GM19467 (cell line): Measurements from ENCODE around the gene UBAC1.
"Not testable (repeated sequence)": the region's sequence is repeated elsewhere in the genome, so short reads cannot be mapped to it uniquely, and the experiment has no call there.

ENCODE experiments used
- ATAC-seq: cut with Tn5 transposase; IDR thresholded peaks from one replicate; pipeline ENCODE4 v1.9.1; 2021; ENCODE audit warnings: mild to moderate bottlenecking, moderate library complexity; ENCODE audit not compliant: unreplicated experiment

Gene UBAC1

GRCh38 chr9:135924628-135925338, 36.4 kb downstream of the UBAC1 start:
- ATAC-seq: no peak

- ATAC-seq: no peak
These were observed 37.7 kb downstream of the UBAC1 start for GRCh38 chr9:135923508-135923907.

DNA sequence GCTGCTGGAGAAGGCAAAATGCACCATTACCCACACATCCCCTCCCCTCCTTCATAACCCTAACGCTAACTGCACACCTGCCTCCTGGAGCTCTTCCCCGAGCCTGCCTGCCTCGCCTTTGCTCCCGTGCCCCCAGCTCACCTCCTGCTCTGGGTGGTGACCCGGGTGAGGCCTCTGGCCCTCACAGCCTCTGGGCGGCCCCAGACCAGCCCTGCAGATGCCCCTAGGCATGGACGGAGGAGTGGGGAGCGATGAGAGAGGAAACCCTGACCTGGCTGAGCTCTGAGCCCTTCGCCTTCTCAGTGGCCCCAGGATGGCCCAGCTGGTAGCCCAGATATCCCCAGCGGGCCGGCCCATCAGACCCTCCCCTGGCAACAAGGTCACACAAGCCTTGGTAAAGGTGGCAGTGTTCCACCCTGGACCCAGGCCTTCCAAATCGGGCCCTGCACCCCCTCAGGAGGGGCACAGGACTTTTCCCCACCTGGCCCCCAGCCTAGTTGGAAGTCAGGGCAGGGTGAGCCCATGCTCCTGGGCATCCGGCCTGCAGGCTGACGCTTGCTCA, 39.3 kb downstream of the UBAC1 start:
- no peak for ATAC-seq

DNA sequence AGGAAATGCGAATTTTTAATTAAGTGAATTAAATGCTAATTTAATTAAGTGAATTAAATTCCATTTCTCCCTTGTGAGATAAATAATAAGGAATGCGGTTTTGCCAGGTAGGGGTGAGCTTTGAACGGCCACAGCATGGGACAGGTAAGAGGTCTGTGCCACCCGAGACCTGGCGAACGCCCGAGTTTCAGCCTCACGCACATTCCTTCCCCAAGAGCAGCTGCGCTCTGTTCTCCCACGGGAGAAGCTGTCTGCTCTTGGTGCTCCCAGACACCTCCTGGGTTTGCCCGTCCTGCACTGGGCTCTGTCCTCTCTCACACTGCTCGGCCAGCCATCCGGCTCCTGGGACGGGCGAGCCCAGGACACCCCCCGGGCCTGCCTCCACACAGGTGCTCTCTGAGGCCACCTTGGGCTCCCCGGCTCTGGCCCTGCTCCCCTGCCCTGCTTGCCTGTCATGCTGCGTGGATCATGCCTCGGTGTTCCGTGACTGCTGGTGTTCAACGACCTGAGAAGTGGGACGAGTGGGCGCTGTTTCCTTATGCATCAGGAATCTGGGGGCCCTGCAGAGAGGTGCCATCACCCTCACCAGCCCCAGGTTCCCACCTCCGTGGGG, 40.1 kb downstream of the UBAC1 start:
- no peak for ATAC-seq

DNA sequence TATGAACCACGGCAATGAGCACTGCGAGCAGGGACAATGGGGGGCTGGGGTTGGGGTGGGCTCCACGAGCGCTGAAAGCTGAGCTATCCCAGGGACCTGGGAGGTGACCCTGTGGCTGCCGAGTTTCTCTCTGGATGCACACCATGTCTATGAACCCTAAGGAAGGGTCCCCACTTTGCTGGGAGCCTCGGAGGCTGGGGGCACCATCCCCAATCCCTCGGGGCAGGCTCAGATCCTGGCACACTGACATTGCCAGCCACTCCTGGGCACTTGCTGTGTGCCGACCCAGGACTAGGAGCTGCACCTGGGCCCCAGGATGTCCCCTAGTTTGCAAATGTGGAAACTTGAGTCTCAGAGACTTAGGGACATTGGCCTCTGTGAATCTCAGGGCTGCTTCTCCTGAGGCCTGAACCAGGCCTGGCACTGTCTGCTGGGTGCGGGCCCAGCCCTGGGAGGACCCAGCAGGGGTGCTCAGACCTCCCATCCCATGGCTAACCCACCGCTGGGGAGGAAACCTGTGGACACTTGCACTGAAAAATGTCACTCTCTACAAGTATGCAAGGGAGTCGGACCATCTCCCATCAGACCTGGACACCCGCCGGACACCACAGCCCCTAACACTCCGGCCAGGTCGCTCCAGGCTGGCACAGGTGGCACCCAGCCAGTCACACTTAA, 40.8 kb downstream of the UBAC1 start:
- ATAC-seq: no peak

GRCh38 chr9:135919318-135919890, 41.8 kb downstream of the UBAC1 start:
- no peak for ATAC-seq

- not testable (repeated sequence) for ATAC-seq
These were observed 44.9 kb downstream of the UBAC1 start for GRCh38 chr9:135916227-135916626.

DNA sequence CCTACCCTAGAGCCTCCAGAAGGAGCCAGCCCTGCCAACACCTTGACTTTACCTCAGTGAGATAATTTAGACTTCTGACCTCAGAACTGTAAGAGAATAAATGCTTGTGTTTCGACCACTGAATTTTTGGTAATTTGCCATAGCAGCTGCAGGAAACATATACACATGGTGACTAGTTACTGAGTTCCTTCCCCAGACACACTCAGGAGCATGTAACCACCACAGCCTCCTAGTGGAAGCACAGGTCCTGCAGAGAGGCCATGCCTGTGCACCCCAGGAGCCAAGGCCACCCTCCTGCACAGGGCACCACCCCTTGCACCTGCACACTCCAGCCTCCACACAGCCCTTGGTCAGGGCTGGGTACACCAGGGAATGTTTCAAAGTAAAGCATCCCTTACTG, 46.3 kb downstream of the UBAC1 start:
- ATAC-seq: no peak

DNA sequence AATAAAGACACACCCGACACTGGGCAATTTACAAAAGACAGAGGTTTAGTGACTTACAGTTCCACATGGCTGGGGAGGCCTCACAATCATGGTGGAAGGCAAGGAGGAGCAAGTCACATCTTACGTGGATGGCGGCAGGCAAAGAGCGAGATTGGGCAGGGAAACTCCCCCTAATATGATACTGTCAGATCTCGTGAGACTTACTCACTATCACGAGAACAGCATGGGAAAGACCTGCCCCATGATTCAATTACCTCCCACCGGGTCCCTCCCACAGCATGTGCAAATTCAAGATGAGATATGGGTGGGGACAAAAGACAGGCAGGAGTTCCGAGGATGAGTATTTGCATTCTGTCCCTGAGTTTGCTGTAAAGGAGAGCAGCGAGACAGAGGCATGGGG, 49.9 kb downstream of the UBAC1 start:
- ATAC-seq: not testable (repeated sequence)

DNA sequence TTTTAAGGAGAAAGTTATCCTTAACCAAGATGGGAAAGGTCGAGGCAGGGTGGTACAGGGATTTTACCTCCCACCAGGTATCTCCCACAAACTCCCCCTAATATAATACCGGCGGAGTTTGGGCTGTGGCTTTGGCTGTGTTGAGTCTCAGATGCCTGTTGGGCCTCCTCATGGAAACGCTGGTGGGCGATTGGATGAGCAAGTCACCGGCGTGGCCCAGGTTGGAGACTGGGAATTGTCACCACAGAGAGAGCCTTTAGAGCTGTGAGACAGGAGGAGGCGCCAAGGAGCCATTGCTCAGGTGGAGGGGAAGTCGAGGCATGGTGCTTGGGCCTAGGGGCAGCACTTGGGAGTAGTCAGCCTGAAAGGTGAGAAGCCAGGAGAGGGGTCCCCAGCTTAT, 50.4 kb downstream of the UBAC1 start:
- ATAC-seq: no peak

DNA sequence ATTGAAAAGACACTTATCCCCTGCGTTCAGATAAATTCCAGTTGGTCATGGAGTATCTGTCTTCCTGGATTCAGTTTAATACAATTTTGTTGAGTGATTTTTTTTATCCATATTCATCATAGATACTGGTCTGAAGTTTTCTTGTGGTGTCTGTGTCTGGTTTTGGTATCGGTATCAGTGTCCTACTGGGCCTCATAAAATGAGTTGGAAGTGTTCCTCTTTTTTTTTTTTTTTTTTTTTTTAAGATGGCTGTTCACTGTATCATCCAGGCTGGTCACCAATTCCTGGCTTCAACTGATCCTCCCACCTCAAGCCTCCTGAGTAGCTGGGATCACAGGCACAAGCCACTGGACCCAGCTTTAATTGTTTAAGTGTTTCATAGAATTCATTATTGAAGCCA, 51.0 kb downstream of the UBAC1 start:
- no peak for ATAC-seq

DNA sequence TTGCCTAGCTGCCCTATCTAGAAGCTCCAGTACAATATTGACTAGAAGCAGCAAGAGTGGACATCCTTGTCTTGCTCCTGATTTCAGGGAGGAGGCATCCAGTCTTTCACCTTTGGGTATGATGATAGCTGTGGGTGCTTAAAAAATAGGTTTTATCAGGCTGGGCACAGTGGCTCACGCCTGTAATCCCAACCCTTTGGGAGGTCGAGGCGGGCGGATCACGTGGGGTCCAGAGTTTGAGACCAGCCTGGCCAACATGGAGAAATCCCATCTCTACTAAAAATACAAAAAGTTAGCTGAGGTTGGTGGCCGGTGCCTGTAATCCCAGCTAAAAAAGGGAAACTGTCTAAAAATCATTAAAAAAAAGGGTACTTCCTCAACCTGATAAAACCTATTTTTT, 51.8 kb downstream of the UBAC1 start:
- no peak for ATAC-seq

DNA sequence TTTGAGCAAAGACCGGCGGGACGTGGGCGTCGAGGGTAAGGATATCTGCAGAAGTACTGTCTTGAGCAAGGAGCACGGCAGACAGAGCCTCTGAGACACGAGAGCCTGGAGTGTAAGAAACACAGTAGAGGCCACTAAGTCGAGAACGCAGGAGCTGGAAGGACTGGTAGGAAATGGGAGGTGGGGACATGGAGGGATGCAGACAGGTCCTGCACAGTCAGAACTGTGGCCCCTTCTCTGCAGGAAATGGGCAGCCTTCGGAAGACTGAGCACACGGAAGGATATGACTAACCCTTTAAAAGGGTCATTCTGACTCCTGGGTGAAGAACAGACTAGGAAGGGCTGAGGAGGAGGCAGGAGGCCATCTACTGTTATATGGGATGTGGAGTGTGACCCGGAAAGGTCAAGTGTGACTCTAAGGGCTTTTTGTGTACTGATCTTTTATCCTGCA, 52.4 kb downstream of the UBAC1 start:
- no peak for ATAC-seq

DNA sequence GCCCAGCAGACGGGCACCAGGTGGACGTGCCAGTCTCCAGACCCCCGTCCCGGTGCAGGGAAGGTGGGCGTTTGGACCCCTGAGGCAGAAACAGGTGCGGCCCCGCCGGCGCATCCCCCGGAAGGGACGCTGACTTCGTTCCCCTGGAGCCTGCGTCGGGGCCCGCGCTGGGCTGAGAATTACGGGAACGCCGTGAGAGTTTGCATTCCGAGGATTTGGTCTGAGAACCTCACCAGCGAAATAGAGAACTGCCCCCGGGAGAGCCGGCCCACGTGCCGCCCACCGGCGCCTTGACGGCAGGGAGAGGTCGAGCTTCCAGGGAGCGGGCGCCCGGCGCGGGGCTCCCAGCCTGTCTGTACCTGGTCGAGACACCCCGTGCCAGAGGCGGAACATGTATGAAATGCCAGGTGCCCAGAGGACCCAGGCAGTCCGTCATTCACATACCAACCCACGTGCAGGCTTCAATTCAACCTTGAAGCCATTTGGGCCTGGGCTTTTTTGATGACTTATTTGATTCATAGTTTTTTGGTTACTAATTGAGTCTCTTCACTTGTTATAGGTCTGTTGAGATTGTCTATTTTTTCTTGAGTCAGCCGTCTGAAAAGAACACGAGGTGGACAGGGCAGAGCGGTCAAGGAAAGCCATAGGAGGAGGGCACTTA, 53.0 kb downstream of the UBAC1 start:
- no peak for ATAC-seq

DNA sequence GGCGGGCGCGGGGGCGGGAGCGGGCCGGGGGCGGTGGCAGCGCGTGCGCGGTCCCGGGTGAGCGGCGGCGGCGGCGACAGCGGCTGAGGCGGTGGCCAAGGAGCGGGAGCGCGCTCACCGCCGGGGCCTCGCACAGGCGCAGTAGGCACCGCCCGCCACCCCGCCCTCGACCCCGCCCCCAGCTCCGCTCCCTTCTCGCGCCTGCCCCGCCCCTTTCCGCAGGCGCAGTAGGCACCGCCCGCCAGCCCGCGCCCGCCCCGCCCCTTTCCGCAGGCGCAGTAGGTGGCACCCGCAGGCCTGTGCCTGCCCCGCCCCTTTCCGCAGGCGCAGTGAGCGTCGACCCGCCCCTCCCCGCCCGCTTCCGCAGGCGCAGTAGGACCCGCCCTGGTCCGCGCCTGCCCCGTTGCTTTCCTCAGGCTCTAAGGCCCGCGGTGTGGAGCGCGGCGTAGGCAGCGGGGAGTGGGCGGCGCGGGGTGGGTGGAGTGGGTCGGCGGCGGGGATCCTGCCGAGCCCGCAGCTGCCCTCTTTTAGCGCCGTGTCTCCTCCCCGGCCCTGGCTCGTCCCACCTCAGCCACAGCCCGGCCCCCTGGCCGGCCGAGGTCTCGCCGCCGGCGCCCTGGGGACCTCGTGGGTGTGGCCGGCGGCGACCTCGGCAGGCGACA, 53.6 kb downstream of the UBAC1 start, which contains the start of gene CAMSAP1:
Gene CAMSAP1, minus strand, starts transcription at position 116 of the 662 bp plus-strand sequence. CDS start 387 bp downstream, outside the sequence.
- peak; percentile 61 for ATAC-seq

- ATAC-seq: peak; percentile 34
These were observed 54.2 kb downstream of the UBAC1 start for GRCh38 chr9:135907006-135907430.

DNA sequence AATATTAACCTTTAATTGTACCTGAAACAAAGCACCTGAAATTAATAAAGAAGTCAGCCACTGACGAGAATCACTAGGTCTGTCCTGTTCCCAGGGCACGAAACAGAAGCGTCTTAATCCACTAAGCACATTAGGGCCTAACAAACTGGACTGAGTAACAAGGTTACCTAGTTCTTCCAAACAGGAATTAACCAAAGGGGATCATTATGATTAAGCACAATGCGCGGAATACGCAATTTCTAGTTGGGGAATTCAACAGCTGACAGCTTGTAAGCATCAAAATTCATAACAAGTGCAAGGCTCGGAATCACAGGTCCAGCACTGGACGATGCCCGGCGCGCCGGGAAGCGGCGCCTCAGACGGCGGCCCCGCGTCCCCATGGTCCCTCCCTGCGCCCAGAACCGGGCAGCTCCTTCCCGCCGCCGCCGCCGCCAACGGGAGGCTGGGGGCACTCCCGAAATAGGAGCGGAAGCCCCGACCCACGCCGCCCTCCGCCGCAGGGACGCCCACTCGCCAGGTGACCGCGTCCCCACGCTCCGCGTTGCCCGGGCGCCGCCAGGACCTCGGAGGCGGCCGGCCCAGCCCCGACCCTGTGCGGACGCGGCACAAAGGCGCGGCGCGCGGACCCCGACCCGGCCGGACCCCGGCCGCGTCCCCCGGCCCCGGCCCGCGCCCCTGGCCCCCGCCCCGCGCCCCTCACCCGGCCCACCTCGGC, 54.7 kb downstream of the UBAC1 start:
- peak; percentile 1 for ATAC-seq

GRCh38 chr9:135905380-135906258, 55.6 kb downstream of the UBAC1 start:
- no peak for ATAC-seq
